Heart left ventricle (tissue), 16 donors: ENCODE measurements around the gene AGRN. TPM values are rescaled to one million over a fixed set of nuclear protein-coding genes. Genes with fewer than 3 reads are reported as not detected.

Source experiments
- ATAC-seq, 4 donors: fragments of 200-7000 bp; cut with Tn5 transposase; one replicate each; pipeline ENCODE4 v1.9.1; 2020 to 2022; ENCODE audit warnings: moderate library complexity in 4 of 4, mild to moderate bottlenecking in 3 of 4, moderate number of reproducible peaks in 1 of 4
- DNase-seq, 5 donors: peaks; one replicate each; pipeline ENCODE4 v3.0.0-alpha.2; 2020
- H3K27ac ChIP-seq, 12 donors: fragments of 200-600 bp; sonication (generic) in 4 of 12; one replicate each; pipeline versions ENCODE4 v1.5.0 to v1.8.0; 2016 to 2022; ENCODE audit warnings: mild to moderate bottlenecking in 2 of 12
- H3K27me3 ChIP-seq, 9 donors: fragments of 200-600 bp; sonication (generic) in 2 of 9; one replicate each; pipeline versions ENCODE4 v1.5.1 to v1.8.0; 2016 to 2022; ENCODE audit warnings: mild to moderate bottlenecking in 3 of 9
- H3K36me3 ChIP-seq, 9 donors: fragments of 200-600 bp; sonication (generic) in 2 of 9; one replicate each; pipeline versions ENCODE4 v1.5.0 to v1.8.0; 2018 to 2022; ENCODE audit warnings: mild to moderate bottlenecking in 2 of 9
- H3K4me1 ChIP-seq, 12 donors: fragments of 200-600 bp; sonication (generic) in 4 of 12; one replicate each; pipeline versions ENCODE4 v1.5.0 to v1.8.0; 2016 to 2022; ENCODE audit warnings: mild to moderate bottlenecking in 3 of 12
- H3K4me3 ChIP-seq, 12 donors: fragments of 200-600 bp; sonication (generic) in 4 of 12; one replicate each; pipeline versions ENCODE4 v1.5.0 to v1.8.0; 2017 to 2022; ENCODE audit warnings: mild to moderate bottlenecking in 9 of 12, moderate library complexity in 4 of 12
- H3K9me3 ChIP-seq, 12 donors: fragments of 200-600 bp; sonication (generic) in 4 of 12; one replicate each; pipeline versions ENCODE4 v1.5.0 to v1.8.0; 2016 to 2022; ENCODE audit warnings: mild to moderate bottlenecking in 1 of 12
- POLR2A ChIP-seq, 2 donors: fragments of 450-650 bp; IDR thresholded peaks; one replicate each; pipeline ENCODE4 v1.6.1; 2017; ENCODE audit warnings: antibody characterized with exemption in 2 of 2, mild to moderate bottlenecking in 2 of 2, moderate library complexity in 2 of 2
- WGBS, 4 donors: extraction: QIAGEN DNeasy Blood & Tissue Kit in 2 of 4; methylation state at CpG; one replicate each; pipeline versions ENCODE4 v1.1.5 to v1.1.7; 2013 to 2018; 5-methylcytosine and 5-hydroxymethylcytosine counted together
- intact Hi-C, 10 donors: fragments of 100-400 bp; cut with DNase I; formaldehyde crosslinking; loops; one replicate each; pipeline versions ENCODE4 v1.11.1 to v1.14.2; 2022
- polyA plus RNA-seq, 2 donors: library from polyadenylated mRNA; stranded (reverse); fragments of 200-250 nt; gene quantifications; one replicate each; pipeline ENCODE4 v1.2.3, GENCODE V29; 2013
- total RNA-seq, 9 donors: library from RNA; depleted of rRNA in 2 of 9; stranded (reverse); fragments of >200 nt in 2 of 9; fragmentation: NEBNext Ultra II Directional in 3 of 9; extraction: Animal tissue kit (Norgen Biotek cat#: 25700) in 3 of 9; gene quantifications; one replicate each; pipeline versions ENCODE4 v1.1.0 to v1.2.4, GENCODE V29; 2016 to 2023
- TF ChIP-seq, protein P1 (sequence below), 12 donors: fragments of 200-600 bp; sonication (generic) in 4 of 12; IDR thresholded peaks; one replicate each; pipeline versions ENCODE4 v1.5.0 to v1.8.0; 2018 to 2022; ENCODE audit warnings: antibody characterized with exemption in 12 of 12, mild to moderate bottlenecking in 5 of 12
- donor health status: ischemic (EF 13 %, LVEDD 7.1; RV severe dilation, severe dysfunction).
- donor health status: healthy with polysubstance abuse.
- donor health status: DM: no; HTN: yes; CAD: no.
- donor health status: DM: no; HTN: no; CAD: no.
- donor health status: ischemic (EF 25% LVEDD 6.9; RV normal size, moderate dysfunction).
- donor health status: ischemic (EF 25% LVEDD 5.7; RV mildly dilated, moderate dysfunction).
- donor health status: healthy.
- donor health status: DM: yes; HTN: yes; CAD: no.
- donor health status: ischemic (EF 35%, LVEDD 5.7; RV mildly dilated, moderate dysfunction).
- donor health status: nonischemic (EF 11% LVEDD 7.7; RV severe dilation, severe dysfunction).
- donor health status: DM: yes; HTN: yes; CAD: no.
- donor health status: PGD.
- donor health status: ischemic (EF 29% LVEDD 5.4; RV normal size, mild dysfunction).
- donor health status: nonischemic (EF 23%, LVEDD 6.1; RV moderate dilation, normal function).

AGRN gene
- total and polyA plus RNA-seq, 11 donors: 9.7 to 45.7 (median 18.6) TPM

DNA sequence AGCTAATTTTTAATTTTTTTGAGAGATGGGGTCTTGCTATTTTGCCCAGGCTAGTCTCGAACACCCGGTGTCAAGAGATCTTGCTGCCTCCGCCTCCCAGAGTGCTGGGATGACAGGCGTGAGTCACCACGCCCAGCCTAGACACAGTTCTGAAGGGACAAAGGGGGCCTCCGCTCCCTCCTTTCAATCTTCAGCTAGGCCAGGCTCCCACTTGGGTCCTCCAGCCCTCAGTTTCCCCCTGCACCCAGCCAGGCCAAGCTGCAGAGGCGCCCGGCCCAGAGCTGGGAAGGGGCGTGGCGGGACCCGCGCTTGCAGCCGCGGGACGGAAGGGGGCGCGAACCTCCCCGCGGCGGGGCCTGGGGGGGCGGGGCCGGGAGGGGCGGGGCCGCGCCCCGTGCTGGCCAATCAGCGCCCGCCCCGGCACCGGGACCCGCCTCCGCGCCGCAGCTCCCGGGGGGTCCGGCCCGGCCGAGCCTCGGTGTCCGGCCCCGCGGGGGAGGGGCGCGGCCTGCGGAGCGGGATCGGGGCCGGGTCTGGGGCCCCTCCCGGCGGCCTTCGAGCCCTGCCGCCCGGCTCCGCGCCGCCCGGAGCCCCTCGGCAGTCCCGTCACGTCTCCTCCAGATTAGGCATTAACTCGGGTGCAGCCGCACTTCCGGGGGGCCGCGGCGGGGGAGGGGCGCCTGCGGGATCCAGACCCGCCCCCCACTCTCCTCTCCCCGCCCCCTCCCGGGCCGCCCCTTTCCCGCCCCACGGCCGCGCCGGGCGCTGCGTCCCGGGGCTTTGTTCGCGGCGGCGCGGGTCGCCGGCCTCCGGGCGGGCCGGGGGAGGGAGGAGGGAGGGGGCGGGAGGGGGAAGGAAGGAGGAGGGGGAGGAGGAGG lies 559 bp upstream of the AGRN start:
- H3K9me3 ChIP-seq: no peaks in the 10 kb centered on the region
- ATAC-seq (peak; percentile 51 to 91 (median 86)), DNase-seq (peak; percentile 86 to 93 (median 88))
- WGBS, 4 donors: 3 to 8% (median 4%) methylated on average over 15 to 74 of the region's 91 CpGs
- intact Hi-C loops: loop anchor here in 1 of 10 donors (5.0 kb wide), 1 partner anchor 43 kb away; no protein-coding TSS in a partner anchor
- H3K27ac ChIP-seq: peak overlapping the region; percentile 88 to 99 (median 96)
- H3K36me3 ChIP-seq: no peaks in the 10 kb centered on the region
- TF ChIP-seq, protein P1, sequence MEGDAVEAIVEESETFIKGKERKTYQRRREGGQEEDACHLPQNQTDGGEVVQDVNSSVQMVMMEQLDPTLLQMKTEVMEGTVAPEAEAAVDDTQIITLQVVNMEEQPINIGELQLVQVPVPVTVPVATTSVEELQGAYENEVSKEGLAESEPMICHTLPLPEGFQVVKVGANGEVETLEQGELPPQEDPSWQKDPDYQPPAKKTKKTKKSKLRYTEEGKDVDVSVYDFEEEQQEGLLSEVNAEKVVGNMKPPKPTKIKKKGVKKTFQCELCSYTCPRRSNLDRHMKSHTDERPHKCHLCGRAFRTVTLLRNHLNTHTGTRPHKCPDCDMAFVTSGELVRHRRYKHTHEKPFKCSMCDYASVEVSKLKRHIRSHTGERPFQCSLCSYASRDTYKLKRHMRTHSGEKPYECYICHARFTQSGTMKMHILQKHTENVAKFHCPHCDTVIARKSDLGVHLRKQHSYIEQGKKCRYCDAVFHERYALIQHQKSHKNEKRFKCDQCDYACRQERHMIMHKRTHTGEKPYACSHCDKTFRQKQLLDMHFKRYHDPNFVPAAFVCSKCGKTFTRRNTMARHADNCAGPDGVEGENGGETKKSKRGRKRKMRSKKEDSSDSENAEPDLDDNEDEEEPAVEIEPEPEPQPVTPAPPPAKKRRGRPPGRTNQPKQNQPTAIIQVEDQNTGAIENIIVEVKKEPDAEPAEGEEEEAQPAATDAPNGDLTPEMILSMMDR (IDR thresholded peaks at IDR 0.05): peak in 11 of 12 donors; percentile 36 to 66 (median 55)
- TF ChIP-seq POLR2A (IDR thresholded peaks at IDR 0.05): no peak
- H3K4me1 ChIP-seq: peaks cover 2 to 43% (median 34%) of the 10 kb centered on the region in 12 donors
- peak overlapping the region; percentile 59 to 99 (median 81) for H3K4me3 ChIP-seq
- peaks cover 0 to 10% (median 0%) of the 10 kb centered on the region in 9 donors for H3K27me3 ChIP-seq

DNA sequence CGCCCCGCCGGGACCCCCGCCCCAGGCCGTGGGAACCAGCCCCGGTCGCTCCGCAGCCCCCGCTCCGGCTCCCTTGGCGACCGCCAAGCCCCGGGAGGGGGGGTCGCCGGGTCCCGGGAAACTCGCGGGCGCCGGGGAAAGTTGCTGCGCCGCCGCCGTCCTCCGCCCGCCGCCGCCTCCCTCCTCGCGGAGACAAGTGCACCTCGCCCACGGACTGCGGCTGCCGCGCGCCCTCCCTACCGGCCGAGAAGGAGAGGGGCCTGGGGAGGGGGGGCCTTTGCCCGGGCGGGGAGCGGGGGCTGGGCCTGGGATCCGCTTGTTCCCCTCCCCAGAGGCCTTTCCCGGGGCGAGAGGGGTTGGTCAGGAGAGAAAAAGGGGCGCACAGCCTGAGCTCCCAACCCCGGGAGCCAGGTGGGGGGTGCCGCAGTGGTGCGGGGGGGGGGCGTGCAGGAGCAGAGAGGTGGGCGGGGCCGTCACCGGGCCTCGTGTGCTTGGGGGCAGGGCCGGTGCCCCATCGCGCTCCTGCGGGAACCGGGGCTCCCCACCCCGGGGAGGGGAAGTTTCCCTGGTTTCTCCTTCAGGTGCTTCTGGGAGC lies 592 bp downstream of the AGRN start:
- intact Hi-C loops: loop anchor here in 3 of 10 donors (5.0 kb wide), 1 partner anchor 42 kb away; no protein-coding TSS in a partner anchor
- Histone ChIP-seq H3K36me3 (no peaks in the 10 kb centered on the region), H3K9me3 (no peaks in the 10 kb centered on the region), H3K27ac (peak overlapping the region in 10 of 12 donors; percentile 54 to 99 (median 96)), H3K27me3 (peaks cover 0 to 10% (median 0%) of the 10 kb centered on the region in 9 donors), H3K4me3 (peak overlapping the region; percentile 59 to 99 (median 81)), H3K4me1 (peaks cover 0 to 48% (median 32%) of the 10 kb centered on the region in 12 donors)
- peak in 1 of 4 donors; percentile 11 for ATAC-seq
- WGBS, 4 donors: 0 to 1% methylated on average over 54 to 59 of the region's 59 CpGs; no CpG with 5 or more reads in 2 of the 4 donors
- TF ChIP-seq, protein P1 (IDR thresholded peaks at IDR 0.05): no peak
- TF ChIP-seq POLR2A (IDR thresholded peaks at IDR 0.05): no peak
- DNase-seq: no peak

DNA sequence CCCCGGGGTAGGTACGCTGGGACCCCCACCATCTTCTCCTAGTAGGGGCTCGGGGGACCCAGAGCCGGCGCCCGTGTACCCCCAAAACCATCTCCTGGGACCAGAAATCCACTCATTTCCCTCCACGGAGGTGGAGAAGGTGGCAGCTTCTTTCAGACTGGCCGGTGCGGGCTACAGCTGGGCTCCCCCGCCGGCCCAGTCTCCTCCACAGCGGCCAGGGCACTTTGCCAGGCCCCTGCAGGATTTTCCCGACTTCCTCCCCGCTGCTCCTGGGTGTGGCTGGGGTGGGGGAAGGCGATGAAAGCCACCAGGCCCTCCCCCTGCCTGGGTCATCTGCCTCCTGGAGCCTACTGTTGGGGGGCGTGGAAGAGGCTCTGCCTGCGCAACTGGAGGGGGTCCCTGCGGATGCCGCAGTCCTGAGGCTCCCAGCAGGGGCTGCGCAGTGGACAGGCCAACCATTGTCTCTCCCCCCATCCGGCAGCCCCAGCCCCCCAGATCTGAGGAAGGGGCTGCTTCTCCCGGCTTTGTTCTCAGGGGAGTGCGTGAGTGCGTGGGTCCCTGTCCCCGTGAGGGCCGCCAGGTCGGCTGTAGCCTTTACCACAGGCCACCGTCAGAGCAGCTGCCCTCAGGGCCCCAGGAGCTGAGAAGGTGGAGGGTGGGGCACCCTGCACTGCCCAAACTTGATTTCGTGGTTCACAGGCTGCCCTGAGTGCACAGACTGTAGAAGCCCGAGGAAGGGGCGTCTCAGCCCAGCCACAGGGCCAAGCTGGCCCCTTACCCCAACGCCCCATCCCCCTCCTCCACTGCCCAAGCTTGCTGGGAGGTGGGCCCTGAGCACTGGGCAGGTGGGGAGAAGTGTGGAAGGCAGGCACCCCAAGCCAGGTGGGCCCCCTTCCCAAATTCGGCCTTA lies 1.3 kb downstream of the AGRN start:
- peaks cover 0 to 10% (median 0%) of the 10 kb centered on the region in 9 donors for H3K27me3 ChIP-seq
- peak in 3 of 4 donors; percentile 23 to 66 (median 28) for ATAC-seq
- peak overlapping the region in 6 of 12 donors; percentile 56 to 99 (median 97) for H3K27ac ChIP-seq
- peak overlapping the region; percentile 59 to 99 (median 81) for H3K4me3 ChIP-seq
- 16 to 38% (median 34%) methylated on average over 20 to 33 of the region's 33 CpGs for WGBS, 4 donors
- peak; percentile 80 to 85 (median 83) for DNase-seq
- intact Hi-C loops: loop anchor here in 3 of 10 donors (5.0 kb wide), 1 partner anchor 41 kb away; no protein-coding TSS in a partner anchor
- TF ChIP-seq, protein P1 (IDR thresholded peaks at IDR 0.05): no peak
- TF ChIP-seq POLR2A (IDR thresholded peaks at IDR 0.05): no peak
- peaks cover 0 to 54% (median 35%) of the 10 kb centered on the region in 12 donors for H3K4me1 ChIP-seq
- H3K9me3 ChIP-seq: no peaks in the 10 kb centered on the region
- no peaks in the 10 kb centered on the region for H3K36me3 ChIP-seq
